Measurements from ENCODE around the gene STXBP3. TPM values are rescaled to one million over a fixed set of nuclear protein-coding genes. Genes with fewer than 3 reads are reported as not detected.
A peak's percentile ranks its signal among the peaks of the same experiment; 100 is the strongest.

Gene STXBP3
- polyA plus RNA-seq, 1 experiment = 44.0 TPM

DNA sequence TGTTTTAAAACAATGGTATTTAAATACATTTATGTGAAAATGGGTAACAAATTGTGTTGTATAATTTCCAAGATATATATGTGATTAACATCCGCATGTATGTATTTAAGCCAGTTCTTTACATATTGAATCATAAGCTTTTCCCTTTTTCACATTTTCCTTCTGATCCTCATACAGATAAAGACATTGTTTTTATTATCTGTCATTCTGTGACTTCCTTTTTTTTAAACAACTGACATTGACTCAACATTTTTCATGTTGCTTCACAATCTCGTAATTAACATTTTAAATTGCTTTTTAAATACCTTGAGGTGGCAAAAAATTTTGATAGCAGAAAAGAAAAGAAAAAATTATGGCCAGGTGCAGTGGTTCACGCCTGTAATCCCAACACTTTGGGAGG lies 1.4 kb downstream of the STXBP3 start:
- H3K27me3 ChIP-seq (ENCODE audit: control insufficient read depth, insufficient read depth, low read length) = no peaks in the 10 kb centered on the region
- no peak overlapping the region for H3K27ac ChIP-seq (ENCODE audit: low read depth, low read length)
- CTCF ChIA-PET = interaction anchor here (1.5 kb wide), 1 partner anchor 150 kb away, joined by 3 read pairs; no protein-coding TSS in a partner anchor
- H3K4me3 ChIP-seq (ENCODE audit: low read depth, low read length) = peak overlapping the region; percentile 98; the same call in 1 of the 2 replicates
- no peak for DNase-seq (ENCODE audit: low read depth, low spot score)
- TF ChIP-seq CTCF (IDR thresholded peaks at IDR 0.05; ENCODE audit: low read depth, low read length) = no peak
- POLR2A ChIA-PET = no interaction called here
- H3K9me3 ChIP-seq (ENCODE audit: control insufficient read depth, insufficient read depth, low read length) = no peaks in the 10 kb centered on the region; the same call in 1 of the 2 replicates

- ChIA-PET CTCF (no interaction called here), POLR2A (no interaction called here)
- Histone ChIP-seq H3K9me3 (ENCODE audit: control insufficient read depth, insufficient read depth, low read length) (no peaks in the 10 kb centered on the region; the same call in 1 of the 2 replicates), H3K27me3 (ENCODE audit: control insufficient read depth, insufficient read depth, low read length) (no peaks in the 10 kb centered on the region), H3K4me3 (ENCODE audit: low read depth, low read length) (no peak overlapping the region), H3K27ac (ENCODE audit: low read depth, low read length) (no peak overlapping the region)
- no peak for TF ChIP-seq CTCF (IDR thresholded peaks at IDR 0.05; ENCODE audit: low read depth, low read length)
- no peak for DNase-seq (ENCODE audit: low read depth, low spot score)
Observed at GRCh38 chr1:108749081-108749480, 2.6 kb downstream of the STXBP3 start.

DNA sequence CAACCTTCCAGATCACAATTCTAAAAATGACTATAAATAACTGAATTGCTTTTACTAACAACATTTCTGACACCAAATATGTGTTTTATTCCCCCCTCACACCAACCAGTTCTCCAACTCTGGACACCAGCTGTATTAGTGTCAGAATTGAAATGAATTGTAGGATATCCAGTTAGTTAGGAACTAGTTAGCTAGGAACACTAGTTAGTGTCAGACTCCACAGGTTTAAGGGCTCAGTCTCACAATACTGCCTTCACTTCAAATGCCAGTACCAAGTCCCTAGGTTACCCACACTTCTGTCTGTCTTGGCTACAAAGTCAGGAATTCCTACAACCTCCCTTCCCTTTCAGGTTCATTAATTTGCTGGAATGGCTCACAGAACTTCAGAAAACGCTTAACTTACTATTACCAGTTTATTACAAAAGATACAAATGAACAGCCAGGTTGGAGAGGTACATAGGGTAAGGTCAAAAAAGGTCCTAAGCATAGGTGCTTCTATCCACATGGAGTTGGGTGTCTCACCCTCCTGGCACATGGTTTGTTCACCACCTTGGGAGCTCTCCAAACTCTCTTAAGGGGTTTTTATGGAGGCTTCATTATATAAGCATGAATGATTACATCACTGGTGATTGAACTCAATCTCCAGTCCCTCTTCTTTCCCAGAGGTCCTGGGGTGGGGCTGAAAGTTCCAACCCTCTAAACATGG lies 4.2 kb downstream of the STXBP3 start:
- Histone ChIP-seq H3K27me3 (ENCODE audit: control insufficient read depth, insufficient read depth, low read length) (no peaks in the 10 kb centered on the region), H3K9me3 (ENCODE audit: control insufficient read depth, insufficient read depth, low read length) (no peaks in the 10 kb centered on the region; the same call in 1 of the 2 replicates), H3K4me3 (ENCODE audit: low read depth, low read length) (no peak overlapping the region), H3K27ac (ENCODE audit: low read depth, low read length) (no peak overlapping the region)
- DNase-seq (ENCODE audit: low read depth, low spot score) = no peak
- ChIA-PET CTCF (no interaction called here), POLR2A (no interaction called here)
- TF ChIP-seq CTCF (IDR thresholded peaks at IDR 0.05; ENCODE audit: low read depth, low read length) = no peak

GRCh38 chr1:108753363-108753762 lies 6.9 kb downstream of the STXBP3 start:
- DNase-seq (ENCODE audit: low read depth, low spot score) = no peak
- H3K27me3 ChIP-seq (ENCODE audit: control insufficient read depth, insufficient read depth, low read length) = no peaks in the 10 kb centered on the region
- TF ChIP-seq CTCF (IDR thresholded peaks at IDR 0.05; ENCODE audit: low read depth, low read length) = no peak
- CTCF ChIA-PET = interaction anchor here (0.9 to 1.7 kb wide), 2 partner anchors 9 to 145 kb away, joined by 4 to 6 read pairs; no protein-coding TSS in a partner anchor
- H3K27ac ChIP-seq (ENCODE audit: low read depth, low read length) = no peak overlapping the region
- no peaks in the 10 kb centered on the region for H3K9me3 ChIP-seq (ENCODE audit: control insufficient read depth, insufficient read depth, low read length)
- no peak overlapping the region for H3K4me3 ChIP-seq (ENCODE audit: low read depth, low read length)
- POLR2A ChIA-PET = no interaction called here

DNA sequence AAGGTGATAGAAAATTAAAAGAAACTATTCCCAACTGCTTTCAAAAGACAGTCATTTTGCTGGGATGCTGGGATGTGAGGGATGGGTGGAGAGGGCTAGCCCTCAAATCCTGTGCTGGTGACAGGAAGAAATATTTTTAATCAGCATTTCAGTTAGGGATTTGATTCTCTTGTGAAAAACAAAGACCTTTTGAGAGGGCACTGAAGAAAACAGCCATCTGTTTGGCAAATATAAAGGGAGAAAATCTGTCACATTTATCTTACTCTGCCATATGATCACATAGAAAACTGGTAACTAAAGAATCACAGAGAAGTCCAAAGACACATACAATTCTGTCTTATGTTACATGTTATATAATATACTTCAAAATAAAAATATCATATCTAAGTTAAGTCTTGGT lies 12.3 kb downstream of the STXBP3 start:
- H3K9me3 ChIP-seq (ENCODE audit: control insufficient read depth, insufficient read depth, low read length) = no peaks in the 10 kb centered on the region
- ChIA-PET POLR2A (no interaction called here), CTCF (no interaction called here)
- DNase-seq (ENCODE audit: low read depth, low spot score) = no peak
- no peak for TF ChIP-seq CTCF (IDR thresholded peaks at IDR 0.05; ENCODE audit: low read depth, low read length)
- no peaks in the 10 kb centered on the region for H3K27me3 ChIP-seq (ENCODE audit: control insufficient read depth, insufficient read depth, low read length)
- H3K27ac ChIP-seq (ENCODE audit: low read depth, low read length) = no peak overlapping the region
- H3K4me3 ChIP-seq (ENCODE audit: low read depth, low read length) = no peak overlapping the region
